Testis (tissue), 3 donors: ENCODE data around the gene SERGEF. TPM values are rescaled to one million over a fixed set of nuclear protein-coding genes. Genes with fewer than 3 reads are reported as not detected.

ENCODE experiments used
- DNase-seq: peaks from one replicate; pipeline ENCODE4 v3.0.0-alpha.2; 2019
- H3K27ac ChIP-seq, 2 donors: fragments of 200-600 bp; sonication (generic); one replicate each; pipeline ENCODE4 v1.5.1; 2019
- H3K27me3 ChIP-seq: fragments of 200-600 bp; sonication (generic); one replicate; pipeline ENCODE4 v1.5.1; 2019
- H3K36me3 ChIP-seq: fragments of 200-600 bp; sonication (generic); one replicate; pipeline ENCODE4 v1.5.1; 2017; ENCODE audit warnings: low read depth; ENCODE audit errors: missing control alignments
- H3K4me1 ChIP-seq: fragments of 200-600 bp; sonication (generic); one replicate; pipeline ENCODE4 v1.5.1; 2019
- H3K4me3 ChIP-seq, 2 donors: fragments of 200-600 bp; sonication (generic); one replicate each; pipeline ENCODE4 v1.5.1; 2017 to 2019
- H3K9me3 ChIP-seq: fragments of 200-600 bp; sonication (generic); one replicate; pipeline ENCODE4 v1.5.1; 2017
- POLR2A ChIP-seq: fragments of 450-650 bp; IDR thresholded peaks from one replicate; pipeline ENCODE4 v1.6.1; 2017; ENCODE audit warnings: antibody characterized with exemption, mild to moderate bottlenecking, moderate library complexity
- WGBS, 2 donors: methylation state at CpG; one replicate each; pipeline ENCODE4 v1.1.5; 2018; 5-methylcytosine and 5-hydroxymethylcytosine counted together
- intact Hi-C: fragments of 100-400 bp; cut with DNase I; formaldehyde crosslinking; loops from one replicate; pipeline ENCODE4 v1.15.1; 2023; ENCODE audit warnings: low total_unique reads
- polyA plus RNA-seq: library from polyadenylated mRNA; stranded (reverse); fragments of 350-450 nt; fragmentation: Illumina TruSeq; extraction: RNeasy Lipid Tissue Mini Kit (QIAGEN cat#74804); gene quantifications from one replicate; pipeline ENCODE4 v1.2.3, GENCODE V29; 2014; ENCODE audit warnings: low read depth, low replicate concordance; ENCODE audit not compliant: insufficient read depth
- total RNA-seq, 2 donors: library from RNA; depleted of rRNA; stranded (reverse); fragments of >200 nt; gene quantifications; one replicate each; pipeline ENCODE4 v1.2.3, GENCODE V29; 2016
- TF ChIP-seq, protein P1 (sequence below), 3 experiments: fragments of 450-650 bp in 2 of 3; fragments of 200-600 bp in 1 of 3; sonication (generic) in 1 of 3; IDR thresholded peaks; one replicate each; pipeline ENCODE4 v1.5.1; 2016 to 2019; ENCODE audit warnings: antibody characterized with exemption in 3 of 3, mild to moderate bottlenecking in 2 of 3, moderate library complexity in 1 of 3

Gene SERGEF
- total and polyA plus RNA-seq, 3 donors from 2014 or later = 12.5 to 37.5 (median 23.1) TPM

DNA sequence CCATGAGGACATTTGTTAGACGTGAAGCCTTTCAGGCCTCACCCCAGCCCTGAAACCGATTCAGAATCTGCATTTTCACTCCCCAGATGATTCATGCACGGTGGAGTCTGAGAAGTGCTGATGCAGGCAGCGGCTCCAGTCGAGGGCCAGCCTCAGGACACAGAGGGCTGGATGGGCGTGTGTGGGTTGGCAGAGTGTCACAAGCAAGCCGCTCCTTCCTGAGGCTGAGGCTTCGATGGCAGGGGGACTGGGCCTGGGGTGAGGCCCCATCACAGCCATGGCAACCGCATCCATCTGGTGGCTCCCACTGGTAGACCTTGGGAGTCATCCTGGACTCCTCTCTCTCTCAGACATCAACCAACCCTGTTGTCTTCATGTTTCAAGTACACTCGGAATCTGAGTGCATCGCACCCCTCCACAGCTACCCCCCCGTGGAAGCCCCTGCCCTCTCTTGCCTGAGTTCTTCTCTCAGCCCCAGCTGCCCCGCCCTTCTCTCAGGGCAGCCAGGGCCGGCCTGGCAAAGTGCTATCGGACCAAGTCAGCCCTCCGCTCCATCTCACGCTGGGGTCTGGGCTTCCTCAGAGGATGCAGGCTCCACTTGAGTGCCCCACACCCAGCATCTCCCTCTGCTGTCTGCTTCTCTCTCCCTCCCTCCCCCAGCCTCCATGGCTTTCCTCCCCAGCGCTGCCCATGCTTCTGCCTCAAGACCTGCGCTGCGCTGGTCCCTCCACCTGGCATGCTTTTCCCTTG lies 267.6 kb downstream of the SERGEF start:
- H3K9me3 ChIP-seq = no peaks in the 10 kb centered on the region
- DNase-seq = no peak
- WGBS, 2 donors = 86 to 93% methylated on average over 13 to 19 of the region's 20 CpGs
- intact Hi-C loops = no loop called here
- H3K4me1 ChIP-seq = no peaks in the 10 kb centered on the region
- no peak overlapping the region for H3K27ac ChIP-seq
- H3K36me3 ChIP-seq = no peaks in the 10 kb centered on the region
- TF ChIP-seq, protein P1, sequence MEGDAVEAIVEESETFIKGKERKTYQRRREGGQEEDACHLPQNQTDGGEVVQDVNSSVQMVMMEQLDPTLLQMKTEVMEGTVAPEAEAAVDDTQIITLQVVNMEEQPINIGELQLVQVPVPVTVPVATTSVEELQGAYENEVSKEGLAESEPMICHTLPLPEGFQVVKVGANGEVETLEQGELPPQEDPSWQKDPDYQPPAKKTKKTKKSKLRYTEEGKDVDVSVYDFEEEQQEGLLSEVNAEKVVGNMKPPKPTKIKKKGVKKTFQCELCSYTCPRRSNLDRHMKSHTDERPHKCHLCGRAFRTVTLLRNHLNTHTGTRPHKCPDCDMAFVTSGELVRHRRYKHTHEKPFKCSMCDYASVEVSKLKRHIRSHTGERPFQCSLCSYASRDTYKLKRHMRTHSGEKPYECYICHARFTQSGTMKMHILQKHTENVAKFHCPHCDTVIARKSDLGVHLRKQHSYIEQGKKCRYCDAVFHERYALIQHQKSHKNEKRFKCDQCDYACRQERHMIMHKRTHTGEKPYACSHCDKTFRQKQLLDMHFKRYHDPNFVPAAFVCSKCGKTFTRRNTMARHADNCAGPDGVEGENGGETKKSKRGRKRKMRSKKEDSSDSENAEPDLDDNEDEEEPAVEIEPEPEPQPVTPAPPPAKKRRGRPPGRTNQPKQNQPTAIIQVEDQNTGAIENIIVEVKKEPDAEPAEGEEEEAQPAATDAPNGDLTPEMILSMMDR (IDR thresholded peaks at IDR 0.05) = no peak
- no peak for TF ChIP-seq POLR2A
- no peak overlapping the region for H3K4me3 ChIP-seq
- no peaks in the 10 kb centered on the region for H3K27me3 ChIP-seq

DNA sequence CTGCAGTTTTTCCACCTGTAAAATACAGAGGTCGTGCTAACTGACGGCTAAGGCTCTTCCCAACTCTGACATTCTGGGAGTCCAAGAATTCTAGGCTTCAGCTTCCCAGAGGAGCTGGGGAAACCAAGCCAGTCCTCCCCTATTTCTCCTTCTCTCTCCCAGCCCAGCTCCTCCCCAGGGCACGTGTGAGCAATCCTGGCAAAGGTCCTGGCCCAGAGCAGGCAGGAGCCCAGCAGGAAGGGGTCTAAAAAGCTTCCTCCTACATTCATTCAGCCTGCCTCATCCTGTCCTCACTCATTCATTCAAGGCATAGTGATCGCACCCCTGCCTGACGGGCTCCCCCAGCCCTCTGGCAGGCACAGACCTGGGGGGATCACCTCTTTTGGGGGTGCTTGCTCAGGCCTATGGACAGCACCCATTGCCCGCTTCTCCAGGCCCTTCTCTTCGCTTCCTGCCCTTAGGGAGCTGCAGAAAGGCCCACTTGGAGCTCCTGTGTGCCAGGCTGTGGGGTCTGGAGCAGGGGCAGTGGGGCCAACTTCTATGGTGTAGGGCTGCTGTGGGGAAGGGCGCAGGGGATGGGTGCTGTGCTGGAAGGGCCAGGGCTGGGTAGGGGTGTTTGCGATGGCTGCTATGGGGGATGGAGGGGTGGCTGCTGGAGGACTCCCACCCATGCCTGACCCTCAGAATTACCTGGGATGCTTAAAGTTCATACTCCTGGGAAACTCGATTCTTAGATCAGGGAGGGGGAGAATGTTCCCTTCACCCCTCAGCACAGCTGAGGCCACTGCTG lies 268.5 kb downstream of the SERGEF start:
- Histone ChIP-seq H3K4me1 (no peaks in the 10 kb centered on the region), H3K9me3 (no peaks in the 10 kb centered on the region), H3K27me3 (no peaks in the 10 kb centered on the region), H3K27ac (no peak overlapping the region), H3K36me3 (no peaks in the 10 kb centered on the region), H3K4me3 (no peak overlapping the region)
- 84 to 92% methylated on average over 6 to 10 of the region's 10 CpGs for WGBS, 2 donors
- no peak for DNase-seq
- TF ChIP-seq, protein P1 (IDR thresholded peaks at IDR 0.05) = no peak
- TF ChIP-seq POLR2A = no peak
- intact Hi-C loops = no loop called here

DNA sequence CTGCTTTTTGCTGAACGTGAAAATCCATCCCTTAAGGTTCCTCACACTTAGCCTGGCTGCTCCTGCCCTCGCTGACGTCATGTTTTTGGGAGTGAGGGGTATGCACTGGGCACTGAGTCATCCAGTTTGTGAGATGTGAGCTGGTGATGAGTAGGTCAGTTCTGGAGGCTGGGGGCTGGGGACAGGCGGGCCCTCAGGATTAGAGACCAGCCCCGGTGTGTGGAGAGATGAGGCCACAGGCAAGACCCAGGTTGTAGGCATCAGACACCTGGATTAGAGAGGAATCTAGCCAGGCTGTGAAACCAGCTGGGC lies 269.1 kb downstream of the SERGEF start:
- no peaks in the 10 kb centered on the region for H3K36me3 ChIP-seq
- WGBS, 2 donors = 86 to 92% methylated on average over 5 of the region's 5 CpGs
- H3K27me3 ChIP-seq = no peaks in the 10 kb centered on the region

DNA sequence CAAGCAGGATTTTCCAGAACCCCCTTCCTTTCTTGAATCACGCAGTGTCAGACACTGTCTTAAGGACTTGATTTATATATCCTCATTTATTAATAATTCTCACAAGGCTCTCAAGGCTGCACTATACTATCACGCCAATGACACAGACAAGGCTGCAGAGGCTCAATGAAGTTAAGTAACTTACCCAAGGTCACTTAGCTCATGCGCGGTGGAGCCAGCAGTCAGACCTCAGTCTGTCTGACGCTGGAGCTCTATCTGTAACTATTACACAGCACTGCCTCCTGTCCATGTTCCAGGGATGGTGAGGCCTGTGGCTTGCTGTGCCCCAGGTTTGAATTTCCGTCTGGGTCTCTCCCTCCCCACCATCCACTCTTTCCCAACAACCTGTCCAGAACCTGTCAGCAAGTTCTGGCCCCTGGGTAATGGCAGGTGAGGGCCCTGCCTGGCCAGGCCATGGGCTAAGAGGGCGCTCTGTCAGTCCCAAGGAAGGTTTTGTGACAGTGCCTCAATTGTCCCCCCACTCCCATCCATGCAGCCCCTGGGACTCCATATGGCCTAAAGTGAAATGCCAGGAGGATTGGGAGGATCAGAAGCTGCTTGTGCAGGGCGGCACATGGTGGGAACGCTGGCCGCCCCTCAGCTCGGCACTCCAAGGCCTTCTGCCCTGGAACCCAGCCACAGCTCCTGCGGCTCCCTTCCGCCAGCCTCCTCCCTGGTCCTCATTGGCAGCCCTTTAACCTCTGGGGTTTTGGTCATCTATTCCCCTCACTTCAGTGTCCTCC lies 269.6 kb downstream of the SERGEF start:
- no peak overlapping the region for H3K4me3 ChIP-seq
- H3K4me1 ChIP-seq = no peaks in the 10 kb centered on the region
- no peak for DNase-seq
- no peaks in the 10 kb centered on the region for H3K27me3 ChIP-seq
- H3K36me3 ChIP-seq = no peaks in the 10 kb centered on the region
- no peaks in the 10 kb centered on the region for H3K9me3 ChIP-seq
- intact Hi-C loops = no loop called here
- no peak for TF ChIP-seq POLR2A
- TF ChIP-seq, protein P1 (IDR thresholded peaks at IDR 0.05) = no peak
- WGBS, 2 donors = 69 to 84% methylated on average over 13 of the region's 13 CpGs
- no peak overlapping the region for H3K27ac ChIP-seq

More for the DNA sequence above, 269.1 kb downstream of the SERGEF start:
- intact Hi-C loops = no loop called here
- no peak for DNase-seq
- Histone ChIP-seq H3K4me3 (no peak overlapping the region), H3K4me1 (no peaks in the 10 kb centered on the region), H3K9me3 (no peaks in the 10 kb centered on the region), H3K27ac (no peak overlapping the region)
- no peak for TF ChIP-seq POLR2A
- TF ChIP-seq, protein P1 (IDR thresholded peaks at IDR 0.05) = no peak
